Epithelial cell of proximal tubule (primary cell): ENCODE data around the gene LRRC2. TPM values are rescaled to one million over a fixed set of nuclear protein-coding genes. Genes with fewer than 3 reads are reported as not detected.

Experiments used
- DNase-seq: peaks from one replicate; pipeline ENCODE4 v3.0.0-alpha.2; 2011; ENCODE audit warnings: low read depth
- H3K4me3 ChIP-seq: 2 replicates; pipeline ENCODE4 v1.5.1; 2011; ENCODE audit warnings: low read depth, mild to moderate bottlenecking, low read length
- CTCF ChIP-seq: conservative IDR thresholded peaks from 2 replicates; pipeline ENCODE4 v1.5.1; 2012; ENCODE audit warnings: low read depth, mild to moderate bottlenecking, low read length
- total RNA-seq: library from RNA; depleted of rRNA; stranded (reverse); fragments of >200 nt; gene quantifications from 2 replicates; pipeline ENCODE4 v1.2.3, GENCODE V29; 2015

LRRC2 gene
- total RNA-seq, 1 donor from 2014 or later = not detected

GRCh38 chr3:46469680-46470357 lies 96.3 kb downstream of the LRRC2 start:
- no peak for TF ChIP-seq CTCF
- H3K4me3 ChIP-seq = no peak overlapping the region
- no peak for DNase-seq

DNA sequence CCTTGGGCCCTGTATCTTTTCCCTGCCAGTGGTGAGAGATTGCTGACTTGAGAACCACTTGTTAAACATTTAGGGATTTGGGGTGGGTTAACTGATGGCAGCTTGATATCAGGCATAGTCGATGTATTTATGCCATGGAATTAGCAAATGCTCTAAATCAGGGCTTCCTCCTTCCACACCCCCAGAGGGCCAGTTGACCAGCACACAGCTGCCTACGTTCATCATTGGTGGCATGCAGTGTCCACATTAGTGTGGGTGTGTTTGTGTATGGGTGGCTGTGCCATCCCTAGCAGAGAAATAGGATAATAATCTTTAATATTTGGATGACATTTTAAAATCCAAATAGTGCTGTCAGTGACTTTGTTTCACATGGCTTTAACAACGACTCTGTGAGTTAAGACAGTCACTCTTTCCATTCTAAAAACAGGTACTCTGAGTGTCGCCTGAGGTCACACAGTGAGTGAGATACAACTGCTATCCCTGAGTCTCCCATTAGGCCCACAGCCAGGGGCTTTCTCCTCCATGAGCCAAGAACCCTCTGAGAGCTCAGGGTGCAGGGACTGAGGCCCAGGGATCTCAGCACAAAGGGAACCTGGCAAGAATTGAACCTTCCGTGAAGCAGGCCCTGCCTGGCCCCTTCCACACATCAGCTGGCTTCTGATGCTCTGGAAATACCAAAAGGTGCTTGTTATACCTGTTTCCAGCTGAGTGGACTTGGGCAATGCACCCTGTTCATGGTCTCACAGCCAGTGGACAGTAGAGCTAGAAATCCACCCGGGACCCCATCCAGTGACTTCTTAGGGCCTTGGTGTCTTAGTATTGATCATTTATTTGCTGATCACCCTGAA lies 97.1 kb downstream of the LRRC2 start:
- no peak for DNase-seq
- no peak for TF ChIP-seq CTCF
- H3K4me3 ChIP-seq = no peak overlapping the region

- no peak overlapping the region for H3K4me3 ChIP-seq
- DNase-seq = no peak
- TF ChIP-seq CTCF = no peak
Measured at GRCh38 chr3:46467562-46467961, 98.5 kb downstream of the LRRC2 start.

GRCh38 chr3:46466871-46467403 lies 99.2 kb downstream of the LRRC2 start:
- no peak for TF ChIP-seq CTCF
- H3K4me3 ChIP-seq = no peak overlapping the region
- no peak for DNase-seq

- DNase-seq = no peak
- no peak overlapping the region for H3K4me3 ChIP-seq
- TF ChIP-seq CTCF = no peak
Measured at GRCh38 chr3:46466273-46466672, 99.8 kb downstream of the LRRC2 start.

Other genes with a start within 250 kb of the LRRC2 start
- gene CCR2, start 212.2 kb downstream of the LRRC2 start, total RNA-seq = not detected in 2 replicates
- gene CCR5, start 195.4 kb downstream of the LRRC2 start, total RNA-seq = not detected in 2 replicates
- not detected in 2 replicates for gene CCRL2, start 159.0 kb downstream of the LRRC2 start, total RNA-seq
- not detected in 2 replicates for gene LTF, start 101.4 kb downstream of the LRRC2 start, total RNA-seq
- not detected in 2 replicates for gene RTP3, start 68.3 kb downstream of the LRRC2 start, total RNA-seq
- not detected in 2 replicates for gene FAM240A, start 46.2 kb upstream of the LRRC2 start, total RNA-seq
- 9.0 and 17.8 TPM in 2 replicates for gene ALS2CL, start 127.4 kb upstream of the LRRC2 start, total RNA-seq
- gene TMIE, start 135.1 kb upstream of the LRRC2 start, total RNA-seq = not detected in 2 replicates
- not detected in 2 replicates for gene PRSS50, start 151.6 kb upstream of the LRRC2 start, total RNA-seq